ENCODE data around the gene DSTN. TPM values are rescaled to one million over a fixed set of nuclear protein-coding genes. Genes with fewer than 3 reads are reported as not detected.

Gene DSTN
- total and polyA plus RNA-seq, 2 of the 4 experiments (the other 2 are of a cell fraction) = 221 to 269 TPM

- peak overlapping the region; percentile 42; the same call in 1 of the 2 replicates for H2BK20ac ChIP-seq (ENCODE audit: low read depth, low read length)
- peaks cover 5% of the 10 kb centered on the region; the same call in 1 of the 2 replicates for H3K9me1 ChIP-seq (ENCODE audit: insufficient read depth, low read length)
- peak overlapping the region; percentile 47; the same call in 1 of the 2 replicates for H2AK5ac ChIP-seq (ENCODE audit: low read depth, low read length)
- peak overlapping the region; percentile 58 for H3K4ac ChIP-seq (ENCODE audit: low read depth, low read length)
- no peak overlapping the region for H3K18ac ChIP-seq (ENCODE audit: low read depth, low read length)
- intact Hi-C loops (cut with micrococcal nuclease) (loop anchor here (1.0 to 10.0 kb wide), 7 partner anchors 33 to 460 kb away; partner anchors contain the start of gene DSTN), in situ Hi-C loops (cut with MboI; ENCODE audit: low sequenced_read_pairs) (loop anchor here (5.0 kb wide), 2 partner anchors 35 to 75 kb away; partner anchors contain the start of gene DSTN), dilution Hi-C loops (cut with HindIII; ENCODE audit: low sequenced_read_pairs, unreplicated experiment) (no loop called here)
- H3K27ac ChIP-seq (ENCODE audit: insufficient read depth, low read length) = no peak overlapping the region
- DNase-seq = peak; percentile 76
- H2BK5ac ChIP-seq (ENCODE audit: low read depth, low read length, poor library complexity, severe bottlenecking) = no peak overlapping the region
- ATAC-seq (ENCODE audit: low read depth) = peak; percentile 98
- H2AK9ac ChIP-seq (replicated peaks; ENCODE audit: low read depth, low read length, poor library complexity) = peak overlapping the region; percentile 13
- H4K5ac ChIP-seq (ENCODE audit: low read depth, low read length) = no peak overlapping the region
- peaks cover 2% of the 10 kb centered on the region for H3K4me1 ChIP-seq (ENCODE audit: control insufficient read depth, insufficient read depth, low read length)
- no peak overlapping the region for H3K4me3 ChIP-seq (ENCODE audit: insufficient read depth, low read depth, low read length)
- H4K8ac ChIP-seq (ENCODE audit: low read depth in 2 of 2, low read length in 2 of 2) = 0 out of 4 replicates have a peak overlapping the region, but pooled peaks of 1 of the 2 experiments have one; percentile 53
- peak overlapping the region; percentile 58; the same call in 1 of the 2 replicates for H2BK120ac ChIP-seq (ENCODE audit: low read depth, low read length)
- H2BK15ac ChIP-seq (ENCODE audit: low read depth, low read length) = peak overlapping the region; percentile 43; the same call in 1 of the 3 replicates
- no peak overlapping the region for H3K56ac ChIP-seq (ENCODE audit: extremely low read depth, insufficient read depth, low read length)
- no peak overlapping the region for H3K9ac ChIP-seq (ENCODE audit: low read depth, low read length)
- H3K4me2 ChIP-seq (ENCODE audit: low read depth, low read length) = no peak overlapping the region; the same call in 1 of the 2 replicates
- H2AFZ ChIP-seq (replicated peaks; ENCODE audit: low read length, poor library complexity) = peak overlapping the region; percentile 76
- no peaks in the 10 kb centered on the region for H3K36me3 ChIP-seq (ENCODE audit: control insufficient read depth, insufficient read depth, low read length)
- H3K14ac ChIP-seq (replicated peaks; ENCODE audit: low read depth, low read length) = peak overlapping the region; percentile 44; the same call in 1 of the 2 replicates
- H4K20me1 ChIP-seq (ENCODE audit: insufficient read depth, low read length) = no peaks in the 10 kb centered on the region
- H3K79me1 ChIP-seq (ENCODE audit: low read depth in 1 of 2, low read length in 2 of 2) = peaks cover 0 to 13% of the 10 kb centered on the region in 2 experiments; a peak in 2 of 4 replicates
- H3K27me3 ChIP-seq (ENCODE audit: control insufficient read depth, insufficient read depth, low read length) = peaks cover 4% of the 10 kb centered on the region
- H4K91ac ChIP-seq (ENCODE audit: insufficient read depth, low read depth, low read length) = no peak overlapping the region
- BruUV-seq (replicated peaks) = no TSS peak
- POLR2A ChIA-PET (ENCODE audit: unreplicated experiment) = interaction anchor here (0.7 to 1.0 kb wide), 2 partner anchors 33 to 35 kb away, joined by 3 read pairs; partner anchors contain the start of gene DSTN
- no peaks in the 10 kb centered on the region for H3K9me3 ChIP-seq (ENCODE audit: control insufficient read depth, insufficient read depth, low read length)
- no CpG with 5 or more reads among the region's 6 CpGs for WGBS, 2 experiments (ENCODE audit: extremely low coverage in 2 of 2, insufficient read length in 1 of 2)
- CTCF ChIA-PET = interaction anchor here (0.6 to 1.3 kb wide), 7 partner anchors 34 to 447 kb away, joined by 3 to 7 read pairs (median 4); partner anchors contain the start of gene DSTN
- H3K23ac ChIP-seq (ENCODE audit: low read depth, low read length) = peak overlapping the region; percentile 71; the same call in 1 of the 2 replicates
- peak; percentile 32; the same call in 1 of the 2 replicates for TF ChIP-seq MAFK (IDR thresholded peaks at IDR 0.05; ENCODE audit: low read depth, low read length)
- peak; percentile 46; the same call in 1 of the 2 replicates for TF ChIP-seq POLR2A (IDR thresholded peaks at IDR 0.05; ENCODE audit: low read depth, low read length)
- TF ChIP-seq CTCF (conservative IDR thresholded peaks at IDR 0.05; ENCODE audit: low read depth, low read length) = peak; percentile 98
- no peak for TF ChIP-seq USF2 (IDR thresholded peaks at IDR 0.05; ENCODE audit: low read depth, low read length)
- TF ChIP-seq NFE2L2 (IDR thresholded peaks at IDR 0.05; ENCODE audit: low read depth, low read length) = no peak
- TF ChIP-seq CEBPB (IDR thresholded peaks at IDR 0.05; ENCODE audit: low read depth, low read length) = no peak
- TF ChIP-seq RFX5 (IDR thresholded peaks at IDR 0.05; ENCODE audit: low read depth, low read length) = no peak
- TF ChIP-seq SMC3 (IDR thresholded peaks at IDR 0.05; ENCODE audit: low read depth, low read length) = peak; percentile 95
- TF ChIP-seq ELK1 (IDR thresholded peaks at IDR 0.05; ENCODE audit: borderline replicate concordance, low read depth, low read length) = no peak
- TF ChIP-seq BHLHE40 (IDR thresholded peaks at IDR 0.05; ENCODE audit: low read depth, low read length) = no peak
- TF ChIP-seq MXI1 (IDR thresholded peaks at IDR 0.05; ENCODE audit: borderline replicate concordance, low read depth, low read length) = peak; percentile 79; the same call in 1 of the 2 replicates
- no peak for TF ChIP-seq RCOR1 (IDR thresholded peaks at IDR 0.05; ENCODE audit: insufficient replicate concordance, low read length)
- no peak for TF ChIP-seq FOS (IDR thresholded peaks at IDR 0.05; ENCODE audit: low read depth, low read length)
- TF ChIP-seq MAZ (IDR thresholded peaks at IDR 0.05; ENCODE audit: borderline replicate concordance, low read depth, low read length) = no peak
These were observed 32.9 kb upstream of the DSTN start for GRCh38 chr20:17536944-17537444.
